MM.1S (cell line): ENCODE results near the gene SPAG16.

Experiments used
- DNase-seq: peaks from one replicate; pipeline ENCODE4 v3.0.0-alpha.2; 2015
- H2AFZ ChIP-seq: fragments of 300-600 bp; sonication (generic); 2 replicates; pipeline ENCODE4 v1.6.0; 2016; ENCODE audit warnings: antibody characterized with exemption, low read length
- H3F3A ChIP-seq: fragments of 300-600 bp; sonication (generic); 2 replicates; pipeline ENCODE4 v1.6.1; 2016; ENCODE audit warnings: mild to moderate bottlenecking, antibody characterized with exemption, low read length, moderate library complexity, mixed read lengths; ENCODE audit not compliant: insufficient read depth
- H3K27ac ChIP-seq: fragments of 300-600 bp; sonication (generic); 2 replicates; pipeline ENCODE4 v1.5.1; 2016; ENCODE audit warnings: mild to moderate bottlenecking, low read length
- H3K27me3 ChIP-seq: fragments of 300-600 bp; sonication (generic); replicated peaks from 2 replicates; pipeline ENCODE4 v1.6.0; 2016; ENCODE audit warnings: low read length; ENCODE audit not compliant: insufficient read depth
- H3K36me3 ChIP-seq: fragments of 300-600 bp; sonication (generic); replicated peaks from 2 replicates; pipeline ENCODE4 v1.6.1; 2016; ENCODE audit warnings: mild to moderate bottlenecking, low read length, mixed read lengths; ENCODE audit not compliant: insufficient read depth
- H3K4me1 ChIP-seq: fragments of 300-600 bp; sonication (generic); 2 replicates; pipeline ENCODE4 v1.6.1; 2016; ENCODE audit warnings: low read length, mixed read lengths
- H3K4me2 ChIP-seq: fragments of 300-600 bp; sonication (generic); 2 replicates; pipeline ENCODE4 v1.6.0; 2016; ENCODE audit warnings: low read depth, low read length
- H3K4me3 ChIP-seq: fragments of 300-600 bp; sonication (generic); 2 replicates; pipeline ENCODE4 v1.5.1; 2016; ENCODE audit warnings: low read length, mixed read lengths
- H3K79me2 ChIP-seq: fragments of 300-600 bp; sonication (generic); 2 replicates; pipeline ENCODE4 v1.6.1; 2016; ENCODE audit warnings: mixed run types, low read length, mixed read lengths
- H3K9ac ChIP-seq: fragments of 300-600 bp; sonication (generic); 2 replicates; pipeline ENCODE4 v1.6.1; 2016; ENCODE audit warnings: low read length, mixed read lengths
- H3K9me2 ChIP-seq: fragments of 300-600 bp; sonication (generic); replicated peaks from 2 replicates; pipeline ENCODE4 v1.6.1; 2016; ENCODE audit warnings: mild to moderate bottlenecking, low read length, mixed read lengths; ENCODE audit not compliant: insufficient read depth
- H3K9me3 ChIP-seq: fragments of 300-600 bp; sonication (generic); replicated peaks from 2 replicates; pipeline ENCODE4 v1.6.1; 2016; ENCODE audit warnings: mild to moderate bottlenecking, low read length, mixed read lengths; ENCODE audit not compliant: insufficient read depth
- H4K20me1 ChIP-seq: fragments of 300-600 bp; sonication (generic); 2 replicates; pipeline ENCODE4 v1.6.1; 2016; ENCODE audit warnings: mild to moderate bottlenecking, low read length, moderate library complexity, mixed read lengths; ENCODE audit not compliant: insufficient read depth
- EZH2 ChIP-seq: fragments of 300-600 bp; sonication (generic); optimal IDR thresholded peaks from 2 replicates; pipeline ENCODE3; 2017; ENCODE audit warnings: low read depth, mild to moderate bottlenecking, antibody characterized with exemption, low read length, mixed read lengths
- EZH2phosphoT487 ChIP-seq: fragments of 300-600 bp; sonication (generic); IDR thresholded peaks from 2 replicates; pipeline ENCODE4 v1.6.1; 2018; ENCODE audit warnings: antibody characterized with exemption, low read length
- TF ChIP-seq, protein P1 (sequence below): fragments of 300-600 bp; sonication (generic); IDR thresholded peaks from 2 replicates; pipeline ENCODE4 v1.5.1; 2016; ENCODE audit warnings: antibody characterized with exemption, low read length, mixed read lengths

The SPAG16 gene

GRCh38 chr2:213425618-213426017, 141.4 kb downstream of the SPAG16 start:
- Histone ChIP-seq H3K4me2 (no peak overlapping the region), H3K4me3 (no peak overlapping the region), H3K9me3 (no peaks in the 10 kb centered on the region), H3K9ac (no peak overlapping the region), H4K20me1 (no peaks in the 10 kb centered on the region), H2AFZ (no peak overlapping the region), H3K27me3 (no peaks in the 10 kb centered on the region), H3K79me2 (no peaks in the 10 kb centered on the region), H3F3A (no peaks in the 10 kb centered on the region), H3K36me3 (no peaks in the 10 kb centered on the region), H3K9me2 (no peaks in the 10 kb centered on the region), H3K4me1 (no peaks in the 10 kb centered on the region), H3K27ac (no peak overlapping the region)
- DNase-seq, result no peak
- TF ChIP-seq, protein P1, sequence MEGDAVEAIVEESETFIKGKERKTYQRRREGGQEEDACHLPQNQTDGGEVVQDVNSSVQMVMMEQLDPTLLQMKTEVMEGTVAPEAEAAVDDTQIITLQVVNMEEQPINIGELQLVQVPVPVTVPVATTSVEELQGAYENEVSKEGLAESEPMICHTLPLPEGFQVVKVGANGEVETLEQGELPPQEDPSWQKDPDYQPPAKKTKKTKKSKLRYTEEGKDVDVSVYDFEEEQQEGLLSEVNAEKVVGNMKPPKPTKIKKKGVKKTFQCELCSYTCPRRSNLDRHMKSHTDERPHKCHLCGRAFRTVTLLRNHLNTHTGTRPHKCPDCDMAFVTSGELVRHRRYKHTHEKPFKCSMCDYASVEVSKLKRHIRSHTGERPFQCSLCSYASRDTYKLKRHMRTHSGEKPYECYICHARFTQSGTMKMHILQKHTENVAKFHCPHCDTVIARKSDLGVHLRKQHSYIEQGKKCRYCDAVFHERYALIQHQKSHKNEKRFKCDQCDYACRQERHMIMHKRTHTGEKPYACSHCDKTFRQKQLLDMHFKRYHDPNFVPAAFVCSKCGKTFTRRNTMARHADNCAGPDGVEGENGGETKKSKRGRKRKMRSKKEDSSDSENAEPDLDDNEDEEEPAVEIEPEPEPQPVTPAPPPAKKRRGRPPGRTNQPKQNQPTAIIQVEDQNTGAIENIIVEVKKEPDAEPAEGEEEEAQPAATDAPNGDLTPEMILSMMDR, result no peak
- TF ChIP-seq EZH2 (no peak), EZH2phosphoT487 (no peak)

GRCh38 chr2:213429516-213429915, 145.3 kb downstream of the SPAG16 start:
- TF ChIP-seq EZH2phosphoT487 (no peak), EZH2 (no peak)
- TF ChIP-seq, protein P1, result no peak

GRCh38 chr2:213443921-213444320, 159.7 kb downstream of the SPAG16 start:
- no peak overlapping the region for H2AFZ ChIP-seq
- no peaks in the 10 kb centered on the region for H3K9me3 ChIP-seq
- DNase-seq, result no peak

More at GRCh38 chr2:213429516-213429915, 145.3 kb downstream of the SPAG16 start:
- DNase-seq, result no peak
- H3K4me2 ChIP-seq, result no peak overlapping the region
- H3K9ac ChIP-seq, result no peak overlapping the region
- no peaks in the 10 kb centered on the region for H3K36me3 ChIP-seq
- H2AFZ ChIP-seq, result no peak overlapping the region
- no peaks in the 10 kb centered on the region for H3K9me3 ChIP-seq
- no peak overlapping the region for H3K27ac ChIP-seq
- H3K4me3 ChIP-seq, result no peak overlapping the region
- H3F3A ChIP-seq, result no peaks in the 10 kb centered on the region
- no peaks in the 10 kb centered on the region for H3K4me1 ChIP-seq
- no peaks in the 10 kb centered on the region for H3K27me3 ChIP-seq
- H3K79me2 ChIP-seq, result no peaks in the 10 kb centered on the region
- no peaks in the 10 kb centered on the region for H3K9me2 ChIP-seq
- H4K20me1 ChIP-seq, result no peaks in the 10 kb centered on the region

More at GRCh38 chr2:213443921-213444320, 159.7 kb downstream of the SPAG16 start:
- Histone ChIP-seq H3K27me3 (no peaks in the 10 kb centered on the region), H3K9me2 (no peaks in the 10 kb centered on the region), H3K4me1 (no peaks in the 10 kb centered on the region), H3K9ac (no peak overlapping the region), H3K4me2 (no peak overlapping the region), H3K4me3 (no peak overlapping the region), H3K27ac (no peak overlapping the region), H3K36me3 (no peaks in the 10 kb centered on the region), H3F3A (no peaks in the 10 kb centered on the region), H3K79me2 (no peaks in the 10 kb centered on the region), H4K20me1 (no peaks in the 10 kb centered on the region)
- no peak for TF ChIP-seq EZH2phosphoT487
- no peak for TF ChIP-seq EZH2
- TF ChIP-seq, protein P1, result no peak
